ENCODE measurements around the gene RIMKLB.
"Not testable (repeated sequence)": the region's sequence is repeated elsewhere in the genome, so short reads cannot be mapped to it uniquely, and the experiment has no call there.

GRCh38 chr12:8766121-8766520 lies 68.3 kb downstream of the RIMKLB start:
- TF ChIP-seq EP300 (IDR thresholded peaks at IDR 0.05; ENCODE audit: low read depth); CTCF (IDR thresholded peaks at IDR 0.05); POLR2A (IDR thresholded peaks at IDR 0.05); POLR2AphosphoS5 (IDR thresholded peaks at IDR 0.05): not testable (repeated sequence)

All from transverse colon (tissue), 4 donors.